ENCODE data around the gene CALR3.
"Not testable (repeated sequence)": the region's sequence is repeated elsewhere in the genome, so short reads cannot be mapped to it uniquely, and the experiment has no call there.

CALR3 gene

DNA sequence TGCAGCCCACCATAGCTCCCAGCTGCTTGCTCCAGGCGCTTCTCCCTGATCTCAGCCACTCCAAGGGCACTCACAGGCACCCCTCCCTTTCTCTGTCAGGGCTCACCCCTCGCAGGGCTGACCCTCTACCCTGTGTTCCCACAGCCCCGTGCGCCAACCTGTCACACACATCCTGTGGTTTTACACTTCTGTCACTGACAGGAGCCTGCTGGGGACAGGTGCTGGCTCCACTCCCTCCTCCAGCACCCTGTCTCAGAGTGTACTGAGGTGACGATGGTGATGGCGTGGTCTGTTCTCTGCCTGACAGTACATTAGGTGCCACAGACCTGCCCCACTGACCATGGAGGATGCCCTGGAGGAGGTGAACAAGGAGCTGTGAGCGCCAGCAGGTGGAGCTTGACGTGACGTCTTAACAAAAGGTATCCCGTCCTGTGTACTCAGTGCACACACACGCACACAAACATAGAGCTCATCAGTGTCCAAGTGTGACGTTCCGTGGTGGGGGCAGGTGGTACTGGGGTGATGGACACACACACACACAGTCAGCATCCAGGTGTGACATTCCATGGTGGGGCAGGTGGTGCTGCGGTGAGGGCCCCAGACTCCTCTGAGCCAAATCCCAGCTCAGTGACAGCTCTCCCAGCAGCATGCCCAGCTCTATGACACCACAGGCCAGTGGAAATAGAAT is 21.1 kb upstream of the CALR3 start:
- no peak overlapping the region for H3K4me3 Mint-ChIP-seq

DNA sequence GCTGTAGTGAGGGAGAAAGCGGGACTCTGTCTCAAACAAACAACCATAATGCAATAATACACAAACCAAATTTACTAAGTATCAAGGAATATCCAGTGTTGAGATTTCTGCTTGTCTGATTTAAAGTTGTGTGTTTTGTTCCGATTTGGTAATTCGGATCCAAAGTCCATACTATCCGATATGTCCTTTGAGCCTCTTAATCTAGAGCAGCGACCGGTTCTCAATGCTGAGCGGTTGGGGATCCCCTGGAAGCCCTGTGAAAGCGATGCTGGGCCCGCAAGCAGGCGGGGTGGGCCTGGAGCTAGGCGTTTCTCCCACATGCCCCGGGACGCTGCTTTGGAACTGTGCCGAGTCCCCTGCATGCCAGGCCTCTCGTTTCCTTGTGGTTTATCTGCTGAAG is 20.4 kb upstream of the CALR3 start:
- Mint-ChIP-seq H3K27ac (no peak overlapping the region), H3K9me3 (no peaks in the 10 kb centered on the region), H3K4me3 (no peak overlapping the region), H3K4me1 (no peaks in the 10 kb centered on the region), H3K27me3 (no peaks in the 10 kb centered on the region)
- ATAC-seq = no peak
- DNase-seq = no peak

More for the DNA sequence above, 21.1 kb upstream of the CALR3 start:
- Mint-ChIP-seq H3K9me3 (no peaks in the 10 kb centered on the region), H3K27ac (no peak overlapping the region), H3K27me3 (no peaks in the 10 kb centered on the region), H3K4me1 (no peaks in the 10 kb centered on the region)
- ATAC-seq (peak; percentile 44), DNase-seq (no peak)

DNA sequence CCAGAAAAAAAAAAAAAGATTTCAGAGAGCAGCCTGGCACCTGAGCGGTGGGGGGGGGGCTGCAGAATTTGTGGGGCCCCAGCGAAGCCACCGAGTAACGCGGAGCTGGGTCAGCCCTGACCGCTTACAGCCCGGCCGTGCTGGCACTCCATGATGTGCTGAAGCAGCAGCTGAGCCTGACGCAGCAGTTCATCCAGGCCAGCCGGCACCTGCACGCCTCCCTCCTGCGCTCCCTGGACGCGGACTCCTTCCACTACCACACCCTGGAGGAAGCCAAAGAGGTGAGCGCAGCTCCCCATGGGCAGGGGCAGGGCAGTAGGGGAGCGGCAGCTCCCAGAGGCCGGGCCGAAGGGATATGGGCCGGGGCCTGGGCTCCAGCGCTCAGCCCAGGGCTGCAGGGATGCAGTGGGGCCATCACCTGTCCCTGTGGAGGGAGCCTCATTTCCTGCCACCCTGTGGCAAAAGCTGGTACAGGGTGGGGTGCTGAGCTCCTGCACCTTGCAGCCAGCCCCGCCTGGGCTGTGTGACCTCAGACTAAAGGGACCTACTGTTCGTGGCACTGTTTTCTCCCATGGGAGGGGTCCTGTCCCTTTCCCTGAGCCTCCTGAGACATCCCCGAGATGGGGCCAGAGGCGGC is 18.5 kb upstream of the CALR3 start:
- ATAC-seq (peak; percentile 41), DNase-seq (no peak)
- Mint-ChIP-seq H3K27ac (no peak overlapping the region), H3K4me3 (no peak overlapping the region), H3K9me3 (no peaks in the 10 kb centered on the region), H3K27me3 (no peaks in the 10 kb centered on the region), H3K4me1 (no peaks in the 10 kb centered on the region)

DNA sequence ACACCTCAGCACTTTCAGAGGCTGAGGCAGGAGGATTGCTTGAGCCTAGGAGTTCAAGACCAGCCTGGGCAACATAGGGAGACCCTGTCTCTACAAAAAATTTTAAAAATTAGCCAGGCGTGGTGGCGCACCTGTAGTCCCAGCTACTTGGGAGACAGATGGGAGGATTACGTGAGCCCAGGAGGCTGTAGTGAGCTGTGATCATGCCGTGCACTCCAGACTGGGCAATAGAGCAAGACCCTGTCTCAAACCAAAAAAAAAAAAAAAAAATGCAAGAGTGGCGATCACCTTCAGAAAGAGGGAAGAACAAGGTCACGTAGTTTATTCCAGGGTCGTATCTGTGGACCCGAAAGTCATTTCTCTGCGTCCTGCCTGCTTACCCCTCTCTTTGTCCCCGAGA is 16.6 kb upstream of the CALR3 start:
- not testable (repeated sequence) for H3K4me3 Mint-ChIP-seq, H3K27ac Mint-ChIP-seq, DNase-seq, ATAC-seq, H3K27me3 Mint-ChIP-seq, H3K9me3 Mint-ChIP-seq, H3K4me1 Mint-ChIP-seq

DNA sequence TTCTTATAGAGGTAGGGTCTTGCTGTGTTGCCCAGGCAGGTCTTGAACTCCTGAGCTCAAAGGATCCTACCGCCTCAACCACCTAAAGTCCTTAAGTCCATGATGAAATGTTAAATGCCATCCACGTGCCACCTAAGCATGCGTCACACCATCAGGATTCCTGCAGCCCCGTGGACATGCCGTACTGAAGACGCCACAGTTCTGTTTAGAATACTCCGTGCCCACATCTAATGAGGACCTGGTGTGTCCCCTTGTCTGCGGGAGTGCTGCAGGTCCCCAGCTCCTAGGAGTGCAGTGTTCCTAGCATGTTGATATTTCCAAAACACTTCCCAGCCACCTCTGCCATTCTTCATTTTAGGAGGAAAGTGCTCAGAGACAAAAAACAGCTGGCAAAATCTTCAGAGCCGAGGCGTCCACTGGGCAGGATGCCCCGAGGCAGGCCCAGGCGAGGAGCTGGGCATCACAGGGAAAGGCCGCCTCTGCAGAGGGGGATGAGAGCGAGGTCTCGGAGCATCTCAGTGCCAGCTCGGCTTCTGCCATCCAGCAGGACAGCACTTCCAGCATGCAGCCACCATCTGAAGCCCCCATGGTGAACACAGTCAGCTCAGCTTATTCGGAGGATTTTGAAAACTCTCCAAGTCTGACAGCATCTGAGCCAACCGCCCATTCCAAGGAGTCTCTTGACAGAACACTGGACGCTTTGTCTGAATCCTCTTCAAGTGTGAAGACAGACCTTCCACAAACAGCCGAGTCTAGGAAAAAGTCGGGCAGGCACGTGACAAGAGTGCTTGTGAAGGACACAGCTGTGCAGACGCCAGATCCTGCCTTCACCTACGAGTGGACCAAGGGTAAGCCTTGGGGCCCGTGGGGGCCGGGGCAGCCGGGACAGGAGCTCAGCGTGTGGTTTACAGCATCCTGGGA is 13.4 kb upstream of the CALR3 start:
- no peak for DNase-seq
- ATAC-seq = no peak
- Mint-ChIP-seq H3K27me3 (no peaks in the 10 kb centered on the region), H3K27ac (peak overlapping the region in 1 of 2 donors; percentile 34), H3K4me1 (no peaks in the 10 kb centered on the region), H3K4me3 (no peak overlapping the region), H3K9me3 (no peaks in the 10 kb centered on the region)

DNA sequence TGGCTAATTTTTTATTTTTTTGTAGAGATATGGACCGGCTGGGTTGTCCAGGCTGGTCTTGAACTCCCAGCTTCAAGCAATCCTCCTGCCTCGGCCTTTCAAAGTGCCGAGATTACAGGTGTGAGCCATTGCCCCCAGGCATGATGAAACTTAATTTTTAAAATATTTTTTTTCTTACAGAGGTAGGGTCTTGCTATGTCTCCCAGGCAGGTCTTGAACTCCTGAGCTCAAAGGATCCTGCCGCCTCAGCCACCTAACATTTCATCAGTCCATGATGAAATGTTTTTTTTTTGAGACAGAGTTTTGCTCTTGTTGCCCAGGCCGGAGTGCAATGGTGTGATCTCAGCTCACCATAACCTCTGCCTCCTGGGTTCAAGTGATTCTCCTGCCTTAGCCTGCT is 12.6 kb upstream of the CALR3 start:
- Mint-ChIP-seq H3K27me3 (no peaks in the 10 kb centered on the region), H3K4me1 (no peaks in the 10 kb centered on the region), H3K4me3 (no peak overlapping the region), H3K9me3 (no peaks in the 10 kb centered on the region), H3K27ac (no peak overlapping the region)
- DNase-seq = no peak
- ATAC-seq = no peak

DNA sequence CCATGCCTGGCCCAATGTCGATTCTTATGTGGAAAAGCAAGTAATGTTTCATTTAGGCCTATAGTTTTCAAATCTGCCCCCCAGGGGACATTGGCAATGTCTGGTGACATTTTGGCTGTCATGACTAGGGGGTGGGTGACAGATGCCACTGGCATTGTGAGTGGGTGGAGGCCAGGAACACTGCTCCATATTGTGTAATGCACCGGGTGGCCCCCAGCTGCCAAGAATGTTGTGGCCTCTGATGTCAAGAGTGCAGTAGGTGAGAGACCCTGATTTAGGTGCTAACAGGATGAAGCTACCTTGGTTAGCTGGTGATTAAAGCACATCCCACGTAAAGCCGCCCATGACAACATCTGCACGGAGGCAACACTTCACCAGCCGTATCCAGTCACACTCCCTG is 11.0 kb upstream of the CALR3 start:
- no peak overlapping the region for H3K4me3 Mint-ChIP-seq
- no peaks in the 10 kb centered on the region for H3K9me3 Mint-ChIP-seq
- no peaks in the 10 kb centered on the region for H3K4me1 Mint-ChIP-seq
- no peak for ATAC-seq
- H3K27me3 Mint-ChIP-seq = no peaks in the 10 kb centered on the region
- DNase-seq = no peak
- H3K27ac Mint-ChIP-seq = no peak overlapping the region

DNA sequence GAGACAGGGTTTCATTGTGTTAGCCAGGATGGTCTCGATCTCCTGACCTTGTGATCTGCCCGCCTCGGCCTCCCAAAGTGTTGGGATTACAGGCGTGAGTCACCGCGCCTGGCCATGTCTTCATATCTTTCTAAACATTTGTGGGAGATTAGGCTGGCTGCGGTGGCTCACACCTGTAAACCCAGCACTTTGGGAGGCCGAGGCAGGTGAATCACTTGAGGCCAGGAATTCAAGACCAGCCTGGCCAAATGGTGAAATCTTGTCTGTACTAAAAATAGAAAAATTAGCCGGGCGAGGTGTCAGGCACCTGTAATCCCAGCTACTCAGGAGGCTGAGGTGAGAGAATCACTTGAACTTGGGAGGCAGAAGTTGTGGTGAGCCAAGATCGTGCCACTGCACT is 10.2 kb upstream of the CALR3 start:
- H3K4me1 Mint-ChIP-seq, ATAC-seq, H3K27me3 Mint-ChIP-seq, DNase-seq, H3K9me3 Mint-ChIP-seq, H3K4me3 Mint-ChIP-seq, H3K27ac Mint-ChIP-seq: not testable (repeated sequence)

DNA sequence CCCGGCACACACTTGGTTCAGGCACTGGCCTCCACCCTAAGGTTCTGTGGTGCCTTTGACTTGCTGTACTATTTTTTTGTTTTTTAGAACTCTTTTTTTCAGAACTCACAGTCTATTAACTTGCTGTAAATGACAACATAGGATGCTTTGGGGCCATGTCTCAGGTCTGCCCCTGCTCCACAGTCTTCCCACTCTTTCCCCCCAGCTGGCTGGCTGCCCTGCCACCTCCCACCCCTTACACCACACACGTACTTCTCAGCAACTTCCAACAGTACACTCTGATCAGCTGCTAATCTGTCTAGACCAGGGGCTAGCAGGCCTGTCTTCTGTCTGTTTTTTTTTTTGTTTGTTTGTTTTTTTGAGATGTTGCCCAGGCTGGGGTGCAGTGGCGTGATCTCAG is 8.3 kb upstream of the CALR3 start:
- H3K4me1 Mint-ChIP-seq = no peaks in the 10 kb centered on the region
- no peak overlapping the region for H3K4me3 Mint-ChIP-seq
- no peaks in the 10 kb centered on the region for H3K27me3 Mint-ChIP-seq
- peak overlapping the region in 1 of 2 donors; percentile 80 for H3K27ac Mint-ChIP-seq
- DNase-seq = no peak
- no peak for ATAC-seq
- H3K9me3 Mint-ChIP-seq = no peaks in the 10 kb centered on the region

DNA sequence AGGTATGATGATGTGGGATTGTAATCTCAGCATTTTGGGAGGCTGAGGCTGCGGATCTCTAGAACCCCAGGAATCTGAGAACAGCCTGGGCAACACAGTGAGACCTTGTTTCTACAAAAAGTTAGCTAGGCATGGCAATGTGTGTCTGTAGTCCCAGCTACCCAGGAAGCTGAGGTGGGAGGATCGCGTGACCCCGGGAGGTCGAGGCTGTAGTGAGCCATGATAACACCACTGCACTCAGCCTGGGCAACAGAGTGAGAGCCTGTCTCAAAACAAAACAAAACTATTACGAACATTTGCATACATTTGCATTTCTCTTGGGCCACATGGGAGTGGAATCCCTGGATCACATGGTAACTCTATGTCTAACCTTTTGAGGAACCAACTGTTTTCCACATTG is 1.9 kb upstream of the CALR3 start:
- Mint-ChIP-seq H3K27me3 (no peaks in the 10 kb centered on the region), H3K4me1 (peaks cover 28% of the 10 kb centered on the region), H3K4me3 (peak overlapping the region; percentile 10 to 96), H3K9me3 (no peaks in the 10 kb centered on the region), H3K27ac (no peak overlapping the region)
- ATAC-seq = no peak
- DNase-seq = no peak

DNA sequence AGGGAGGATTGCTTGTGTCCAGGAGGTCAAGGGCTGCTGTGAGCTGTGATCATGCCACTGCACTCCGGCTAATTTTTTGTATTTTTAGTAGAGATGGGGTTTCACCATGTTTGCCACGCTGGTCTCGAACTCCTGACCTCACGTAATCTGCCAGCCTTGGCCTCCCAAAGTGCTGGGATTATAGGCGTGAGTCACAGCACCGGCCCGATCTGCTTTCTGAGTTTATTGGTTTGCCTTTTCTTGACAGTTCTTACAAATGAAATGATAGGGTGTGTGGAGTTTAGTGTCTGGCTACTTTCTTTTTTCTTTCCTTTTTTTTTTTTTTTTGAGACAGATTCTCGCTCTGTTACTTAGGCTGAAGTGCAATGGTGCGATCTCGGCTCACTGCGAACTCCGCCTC is 1.1 kb upstream of the CALR3 start:
- peak overlapping the region; percentile 92 to 96 for H3K4me3 Mint-ChIP-seq
- H3K27ac Mint-ChIP-seq = no peak overlapping the region
- H3K4me1 Mint-ChIP-seq = peaks cover 28% of the 10 kb centered on the region
- no peaks in the 10 kb centered on the region for H3K27me3 Mint-ChIP-seq
- ATAC-seq (no peak), DNase-seq (no peak)
- H3K9me3 Mint-ChIP-seq = no peaks in the 10 kb centered on the region

DNA sequence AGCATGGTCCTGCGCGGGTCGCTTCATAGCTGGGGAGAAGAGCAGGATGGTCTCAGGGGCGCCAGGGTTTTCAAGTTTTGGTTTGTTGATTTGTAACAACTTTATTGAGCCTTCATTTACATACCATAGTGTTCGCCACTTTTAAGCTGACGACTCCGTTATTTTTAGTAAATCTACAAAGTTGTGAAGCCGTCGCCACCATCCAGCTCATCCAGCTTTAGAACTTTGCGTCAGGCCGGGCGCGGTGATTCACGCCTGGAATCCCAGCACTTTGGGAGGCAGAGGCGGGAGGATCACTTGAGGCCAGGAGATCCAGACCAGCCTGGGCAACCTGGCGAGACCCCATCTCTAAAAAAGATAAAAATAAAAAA is 631 bp upstream of the CALR3 start:
- Mint-ChIP-seq H3K27me3 (no peaks in the 10 kb centered on the region), H3K27ac (peak overlapping the region; percentile 43 to 94), H3K9me3 (no peaks in the 10 kb centered on the region), H3K4me1 (peaks cover 28% of the 10 kb centered on the region), H3K4me3 (peak overlapping the region; percentile 92 to 96)
- no peak for ATAC-seq
- DNase-seq = no peak

DNA sequence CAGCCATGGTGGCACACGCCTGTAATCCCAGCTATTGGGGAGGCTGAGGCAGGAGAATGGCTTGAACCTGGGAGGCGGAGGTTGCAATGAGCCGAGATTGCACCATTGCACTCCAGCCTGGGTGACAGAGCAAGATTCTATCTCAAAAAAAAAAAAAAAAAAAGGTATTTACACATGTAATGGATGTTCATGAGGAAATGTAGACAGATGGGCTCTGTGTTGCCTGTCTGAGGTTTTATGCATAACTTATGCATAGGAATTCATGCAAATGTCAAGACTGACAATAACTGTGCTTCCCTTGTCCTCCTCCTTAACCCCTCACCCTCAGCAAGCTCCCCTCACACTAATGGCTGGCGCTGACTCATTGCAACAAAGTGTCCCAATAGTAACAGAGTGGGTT is 9.5 kb downstream of the CALR3 start:
- H3K27me3 Mint-ChIP-seq, H3K4me3 Mint-ChIP-seq, H3K27ac Mint-ChIP-seq, DNase-seq, H3K4me1 Mint-ChIP-seq, H3K9me3 Mint-ChIP-seq, ATAC-seq: not testable (repeated sequence)

DNA sequence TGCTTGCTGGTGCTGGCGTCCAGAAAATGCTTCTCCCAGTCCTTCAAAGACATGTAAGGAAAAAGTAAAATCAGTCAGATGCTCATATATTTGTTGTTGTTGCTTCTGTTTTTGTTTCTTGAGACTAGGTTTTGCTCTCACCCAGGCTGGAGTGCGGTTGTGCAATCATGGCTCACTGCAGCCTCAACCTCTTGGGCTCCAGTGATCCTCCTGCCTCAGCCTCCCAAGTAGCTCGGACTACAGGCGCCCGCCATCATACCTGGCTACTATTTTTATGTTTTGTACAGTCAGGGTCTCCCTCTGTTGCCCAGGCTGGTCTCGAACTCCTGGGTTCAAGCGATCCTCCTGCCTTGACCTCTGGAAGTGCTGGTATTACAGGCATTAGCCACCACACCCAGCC is 13.2 kb downstream of the CALR3 start:
- ATAC-seq (no peak), DNase-seq (no peak)
- Mint-ChIP-seq H3K27me3 (no peaks in the 10 kb centered on the region), H3K4me1 (no peaks in the 10 kb centered on the region), H3K27ac (no peak overlapping the region), H3K9me3 (no peaks in the 10 kb centered on the region), H3K4me3 (no peak overlapping the region)

DNA sequence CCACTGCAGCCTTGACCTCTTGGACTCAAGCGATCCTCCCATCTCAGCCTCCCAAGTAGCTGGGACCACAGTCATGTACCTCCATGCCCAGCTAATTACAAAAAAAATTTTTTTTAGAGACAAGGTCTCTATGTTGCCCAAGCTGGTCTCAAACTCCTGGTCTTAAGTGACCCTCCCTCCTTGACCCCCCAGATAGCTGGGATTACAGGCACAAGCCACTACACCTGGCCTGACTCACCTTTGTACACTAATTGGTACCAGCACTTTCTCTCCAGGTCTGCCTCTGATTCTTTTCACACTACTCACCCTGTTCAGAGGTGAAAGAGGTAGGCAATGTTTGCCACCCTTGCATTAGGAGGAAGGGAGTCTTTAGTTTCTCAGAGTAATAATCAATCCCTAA is 18.7 kb downstream of the CALR3 start:
- H3K4me1 Mint-ChIP-seq = no peaks in the 10 kb centered on the region

DNA sequence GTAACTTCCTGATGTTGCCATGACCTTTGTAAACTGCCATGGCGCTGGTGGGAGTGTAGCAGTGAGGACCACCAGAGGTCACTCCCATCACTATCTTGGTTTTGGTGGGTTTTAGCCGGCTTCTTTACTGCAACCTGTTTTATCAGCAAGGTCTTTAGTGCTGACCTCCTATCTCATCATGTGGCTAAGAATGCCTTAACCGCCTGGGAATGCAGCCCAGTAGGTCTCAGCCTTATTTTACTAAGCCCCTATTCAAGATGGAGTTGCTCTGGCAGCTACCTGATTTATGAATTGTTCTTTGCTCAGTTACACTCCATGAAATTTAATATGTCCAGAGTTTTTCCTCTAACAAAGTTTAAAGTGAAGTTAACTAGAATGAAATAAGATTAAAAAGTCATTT is 19.6 kb downstream of the CALR3 start:
- ATAC-seq = no peak
- H3K27me3 Mint-ChIP-seq = no peaks in the 10 kb centered on the region
- H3K9me3 Mint-ChIP-seq = no peaks in the 10 kb centered on the region
- DNase-seq = no peak
- H3K27ac Mint-ChIP-seq = no peak overlapping the region
- H3K4me3 Mint-ChIP-seq = no peak overlapping the region
- no peaks in the 10 kb centered on the region for H3K4me1 Mint-ChIP-seq

More for the DNA sequence above, 18.7 kb downstream of the CALR3 start:
- DNase-seq = no peak
- ATAC-seq = no peak
- Mint-ChIP-seq H3K27me3 (no peaks in the 10 kb centered on the region), H3K4me3 (no peak overlapping the region), H3K27ac (no peak overlapping the region), H3K9me3 (no peaks in the 10 kb centered on the region)
